Heart left ventricle (tissue), 13 donors: ENCODE data around the gene NDUFB10.

Source experiments
- POLR2A ChIP-seq, 2 donors: fragments of 450-650 bp; IDR thresholded peaks; one replicate each; pipeline ENCODE4 v1.6.1; 2017; ENCODE audit warnings: antibody characterized with exemption in 2 of 2, mild to moderate bottlenecking in 2 of 2, moderate library complexity in 2 of 2
- TF ChIP-seq, protein P1 (sequence below), 12 donors: fragments of 200-600 bp; sonication (generic) in 4 of 12; IDR thresholded peaks; one replicate each; pipeline versions ENCODE4 v1.5.0 to v1.8.0; 2018 to 2022; ENCODE audit warnings: antibody characterized with exemption in 12 of 12, mild to moderate bottlenecking in 5 of 12
- donor health status: ischemic (EF 13 %, LVEDD 7.1; RV severe dilation, severe dysfunction).
- donor health status: DM: no; HTN: yes; CAD: no.
- donor health status: DM: no; HTN: no; CAD: no.
- donor health status: ischemic (EF 25% LVEDD 6.9; RV normal size, moderate dysfunction).
- donor health status: ischemic (EF 25% LVEDD 5.7; RV mildly dilated, moderate dysfunction).
- donor health status: ischemic (EF 35%, LVEDD 5.7; RV mildly dilated, moderate dysfunction).
- donor health status: nonischemic (EF 11% LVEDD 7.7; RV severe dilation, severe dysfunction).
- donor health status: DM: yes; HTN: yes; CAD: no.
- donor health status: PGD.
- donor health status: ischemic (EF 29% LVEDD 5.4; RV normal size, mild dysfunction).
- donor health status: nonischemic (EF 23%, LVEDD 6.1; RV moderate dilation, normal function).

DNA sequence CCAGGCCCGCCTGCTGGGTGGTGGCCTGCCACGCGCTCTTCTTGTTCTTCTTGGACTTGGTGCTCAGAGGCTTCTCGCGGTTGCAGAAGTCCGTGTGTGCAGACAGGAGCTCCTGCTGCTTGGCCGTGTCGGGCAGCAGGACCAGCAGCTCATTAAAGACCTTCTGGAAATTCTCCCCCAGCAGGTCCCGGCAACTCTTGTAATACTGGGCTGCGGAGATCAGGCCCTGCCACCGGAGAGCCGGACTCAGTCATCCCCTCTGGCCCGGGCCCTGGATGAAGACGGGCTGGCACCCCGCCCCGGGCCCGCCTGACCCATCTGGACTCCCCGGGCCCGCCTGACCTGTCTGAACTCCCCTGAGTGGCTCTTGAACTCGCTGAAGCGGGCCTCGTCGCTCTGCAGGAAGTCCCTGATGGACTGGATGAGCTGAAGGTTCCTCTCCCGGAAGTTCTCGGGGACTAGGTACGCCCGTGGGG lies 39.1 kb downstream of the NDUFB10 start:
- TF ChIP-seq, protein P1, sequence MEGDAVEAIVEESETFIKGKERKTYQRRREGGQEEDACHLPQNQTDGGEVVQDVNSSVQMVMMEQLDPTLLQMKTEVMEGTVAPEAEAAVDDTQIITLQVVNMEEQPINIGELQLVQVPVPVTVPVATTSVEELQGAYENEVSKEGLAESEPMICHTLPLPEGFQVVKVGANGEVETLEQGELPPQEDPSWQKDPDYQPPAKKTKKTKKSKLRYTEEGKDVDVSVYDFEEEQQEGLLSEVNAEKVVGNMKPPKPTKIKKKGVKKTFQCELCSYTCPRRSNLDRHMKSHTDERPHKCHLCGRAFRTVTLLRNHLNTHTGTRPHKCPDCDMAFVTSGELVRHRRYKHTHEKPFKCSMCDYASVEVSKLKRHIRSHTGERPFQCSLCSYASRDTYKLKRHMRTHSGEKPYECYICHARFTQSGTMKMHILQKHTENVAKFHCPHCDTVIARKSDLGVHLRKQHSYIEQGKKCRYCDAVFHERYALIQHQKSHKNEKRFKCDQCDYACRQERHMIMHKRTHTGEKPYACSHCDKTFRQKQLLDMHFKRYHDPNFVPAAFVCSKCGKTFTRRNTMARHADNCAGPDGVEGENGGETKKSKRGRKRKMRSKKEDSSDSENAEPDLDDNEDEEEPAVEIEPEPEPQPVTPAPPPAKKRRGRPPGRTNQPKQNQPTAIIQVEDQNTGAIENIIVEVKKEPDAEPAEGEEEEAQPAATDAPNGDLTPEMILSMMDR (IDR thresholded peaks at IDR 0.05): no peak
- no peak for TF ChIP-seq POLR2A (IDR thresholded peaks at IDR 0.05)
